Measurements from ENCODE around the gene SHISA6. TPM values are rescaled to one million over a fixed set of nuclear protein-coding genes. Genes with fewer than 3 reads are reported as not detected.

SHISA6 gene
- total RNA-seq, 4 donors from 2014 or later = under 0.01 to 0.88 (median 0.26) TPM

DNA sequence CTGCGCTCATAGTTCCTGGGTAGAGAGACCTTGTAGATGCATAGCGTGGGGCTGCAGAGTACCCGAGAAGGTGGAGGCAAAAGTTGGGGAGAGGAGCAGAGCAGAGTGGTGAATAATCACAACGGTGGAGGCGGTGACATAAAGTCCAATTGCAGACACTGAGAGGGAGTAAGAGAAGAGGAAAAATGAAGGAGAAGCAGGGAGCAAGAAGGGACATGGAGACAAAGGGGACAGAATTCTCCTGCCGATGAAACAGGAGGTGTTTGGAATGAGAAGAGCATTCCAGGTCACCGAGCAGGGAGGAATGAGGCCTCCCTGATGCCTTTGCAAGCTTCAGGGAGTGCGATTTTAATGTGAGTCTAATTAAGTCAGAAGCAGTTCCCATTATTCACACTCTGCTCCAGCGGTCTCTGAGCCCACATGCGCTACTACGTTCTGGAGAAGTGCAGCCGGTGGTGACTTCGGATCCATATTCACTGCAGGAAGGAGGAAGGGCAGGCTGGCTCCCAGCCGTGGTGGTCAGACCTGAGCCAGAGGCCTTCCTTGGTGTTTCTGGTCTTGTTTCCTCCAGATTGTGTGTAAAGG, 249.2 kb downstream of the SHISA6 start:
- TF ChIP-seq, protein P1, sequence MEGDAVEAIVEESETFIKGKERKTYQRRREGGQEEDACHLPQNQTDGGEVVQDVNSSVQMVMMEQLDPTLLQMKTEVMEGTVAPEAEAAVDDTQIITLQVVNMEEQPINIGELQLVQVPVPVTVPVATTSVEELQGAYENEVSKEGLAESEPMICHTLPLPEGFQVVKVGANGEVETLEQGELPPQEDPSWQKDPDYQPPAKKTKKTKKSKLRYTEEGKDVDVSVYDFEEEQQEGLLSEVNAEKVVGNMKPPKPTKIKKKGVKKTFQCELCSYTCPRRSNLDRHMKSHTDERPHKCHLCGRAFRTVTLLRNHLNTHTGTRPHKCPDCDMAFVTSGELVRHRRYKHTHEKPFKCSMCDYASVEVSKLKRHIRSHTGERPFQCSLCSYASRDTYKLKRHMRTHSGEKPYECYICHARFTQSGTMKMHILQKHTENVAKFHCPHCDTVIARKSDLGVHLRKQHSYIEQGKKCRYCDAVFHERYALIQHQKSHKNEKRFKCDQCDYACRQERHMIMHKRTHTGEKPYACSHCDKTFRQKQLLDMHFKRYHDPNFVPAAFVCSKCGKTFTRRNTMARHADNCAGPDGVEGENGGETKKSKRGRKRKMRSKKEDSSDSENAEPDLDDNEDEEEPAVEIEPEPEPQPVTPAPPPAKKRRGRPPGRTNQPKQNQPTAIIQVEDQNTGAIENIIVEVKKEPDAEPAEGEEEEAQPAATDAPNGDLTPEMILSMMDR (IDR thresholded peaks at IDR 0.05) = no peak
- TF ChIP-seq POLR2A (IDR thresholded peaks at IDR 0.05) = no peak
- H3K36me3 ChIP-seq = no peaks in the 10 kb centered on the region
- no peak overlapping the region for H3K4me3 ChIP-seq (replicated peaks in 1 of 3)
- 73 to 74% methylated on average over 14 of the region's 14 CpGs for WGBS, 2 donors
- H3K9me3 ChIP-seq = no peaks in the 10 kb centered on the region
- no peak for DNase-seq
- intact Hi-C loops (cut with DNase I) = no loop called here
- H3K4me1 ChIP-seq = no peaks in the 10 kb centered on the region
- no peaks in the 10 kb centered on the region for H3K27me3 ChIP-seq
- no peak overlapping the region for H3K27ac ChIP-seq

DNA sequence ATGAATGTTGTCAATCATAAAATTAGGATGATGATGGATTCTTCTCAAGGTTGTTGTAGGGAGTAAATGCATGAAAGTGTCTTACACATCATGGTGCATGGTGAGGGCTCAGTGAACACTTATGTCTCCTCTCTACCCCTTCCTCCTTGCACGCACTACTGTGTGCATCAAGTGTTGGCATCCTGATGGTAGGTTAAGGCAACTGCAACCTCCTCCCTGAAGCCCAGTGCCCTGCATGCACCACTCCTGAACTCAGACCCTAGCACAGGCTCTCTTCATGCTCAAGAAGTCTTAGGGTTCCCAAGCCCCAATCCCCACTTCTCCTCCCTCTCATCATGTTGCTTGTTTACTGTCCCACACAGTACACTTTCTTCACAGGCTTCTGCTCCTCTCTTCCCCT, 251.5 kb downstream of the SHISA6 start:
- TF ChIP-seq, protein P1 (IDR thresholded peaks at IDR 0.05) = no peak
- TF ChIP-seq POLR2A (IDR thresholded peaks at IDR 0.05) = no peak
- no peaks in the 10 kb centered on the region for H3K36me3 ChIP-seq
- H3K4me1 ChIP-seq = no peaks in the 10 kb centered on the region
- no peak for DNase-seq
- H3K27me3 ChIP-seq = no peaks in the 10 kb centered on the region
- no peak overlapping the region for H3K27ac ChIP-seq
- H3K4me3 ChIP-seq (replicated peaks in 1 of 3) = no peak overlapping the region
- H3K9me3 ChIP-seq = no peaks in the 10 kb centered on the region
- intact Hi-C loops (cut with DNase I) = no loop called here
- 93 to 100% methylated on average over 1 of the region's 1 CpG for WGBS, 2 donors

DNA sequence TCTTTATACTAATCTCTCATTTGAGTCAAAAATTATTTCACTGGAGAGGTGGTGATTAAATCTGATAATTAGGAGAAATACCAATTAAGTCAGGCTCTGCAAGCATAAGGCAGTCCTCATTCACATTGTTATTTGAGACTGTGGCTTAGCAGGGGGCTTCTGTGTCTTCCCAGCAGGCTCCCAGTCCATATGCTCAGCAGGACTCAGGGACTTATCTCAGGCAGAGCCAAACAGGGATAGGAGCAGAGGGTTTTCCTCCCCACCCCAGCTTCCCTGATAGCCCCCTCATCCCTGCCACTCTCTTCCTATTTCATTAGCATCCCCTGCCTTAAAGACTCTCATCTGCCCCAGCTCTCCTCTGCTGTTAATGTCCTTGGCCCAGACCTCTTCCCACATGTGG, 252.9 kb downstream of the SHISA6 start:
- Histone ChIP-seq H3K27ac (no peak overlapping the region), H3K27me3 (no peaks in the 10 kb centered on the region), H3K36me3 (no peaks in the 10 kb centered on the region), H3K4me3 (replicated peaks in 1 of 3) (no peak overlapping the region), H3K9me3 (no peaks in the 10 kb centered on the region), H3K4me1 (no peaks in the 10 kb centered on the region)
- TF ChIP-seq POLR2A (IDR thresholded peaks at IDR 0.05) = no peak
- TF ChIP-seq, protein P1 (IDR thresholded peaks at IDR 0.05) = no peak
- DNase-seq = no peak
- intact Hi-C loops (cut with DNase I) = no loop called here

DNA sequence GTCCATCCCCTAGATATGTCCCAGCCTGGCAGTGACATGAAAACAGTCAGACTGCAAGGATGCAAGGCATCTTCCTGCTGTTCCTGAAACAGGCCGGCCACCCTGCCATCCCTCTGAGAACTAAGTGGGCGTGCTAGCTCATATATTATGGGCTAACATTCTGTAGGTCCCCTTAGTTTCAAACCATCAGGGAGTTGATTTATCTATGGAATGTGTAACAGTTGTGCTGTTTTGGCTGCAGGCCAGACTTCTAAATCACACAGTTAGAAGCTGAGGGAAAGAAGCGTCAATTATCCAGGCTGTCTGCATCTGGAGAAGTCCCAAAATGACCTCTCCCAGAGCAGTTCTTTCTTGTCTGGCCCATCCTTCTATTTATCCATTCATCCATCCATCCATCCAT, 254.6 kb downstream of the SHISA6 start:
- Histone ChIP-seq H3K36me3 (no peaks in the 10 kb centered on the region), H3K9me3 (no peaks in the 10 kb centered on the region), H3K27me3 (no peaks in the 10 kb centered on the region), H3K4me1 (no peaks in the 10 kb centered on the region), H3K4me3 (replicated peaks in 1 of 3) (no peak overlapping the region), H3K27ac (no peak overlapping the region)
- DNase-seq = no peak
- 57 to 81% methylated on average over 3 of the region's 3 CpGs for WGBS, 2 donors
- TF ChIP-seq, protein P1 (IDR thresholded peaks at IDR 0.05) = no peak
- no peak for TF ChIP-seq POLR2A (IDR thresholded peaks at IDR 0.05)
- intact Hi-C loops (cut with DNase I) = no loop called here

DNA sequence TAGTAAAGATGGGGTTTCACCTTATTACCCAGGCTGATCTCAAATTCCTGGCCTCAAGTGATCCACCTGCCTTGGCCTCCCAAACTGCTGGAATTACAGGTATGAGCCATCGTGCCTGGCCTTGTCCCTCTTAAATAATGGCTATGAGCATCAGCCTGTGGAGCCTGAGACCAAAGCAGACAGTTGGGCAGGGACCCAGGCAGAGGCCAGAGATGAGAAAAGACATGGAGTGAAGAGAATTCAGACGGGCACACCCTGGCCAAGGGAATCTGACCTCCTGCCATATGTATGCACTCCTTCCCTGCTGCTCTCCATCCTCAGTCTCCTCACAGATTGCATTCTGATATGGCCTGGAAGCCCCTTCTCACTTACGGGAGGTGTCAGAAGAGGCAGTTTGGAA, 258.9 kb downstream of the SHISA6 start:
- no peaks in the 10 kb centered on the region for H3K36me3 ChIP-seq
- TF ChIP-seq, protein P1 (IDR thresholded peaks at IDR 0.05) = no peak
- TF ChIP-seq POLR2A (IDR thresholded peaks at IDR 0.05) = no peak
- H3K4me1 ChIP-seq = no peaks in the 10 kb centered on the region
- no peak for DNase-seq
- no peaks in the 10 kb centered on the region for H3K27me3 ChIP-seq
- no peaks in the 10 kb centered on the region for H3K9me3 ChIP-seq
- intact Hi-C loops (cut with DNase I) = no loop called here
- H3K27ac ChIP-seq = no peak overlapping the region
- H3K4me3 ChIP-seq (replicated peaks in 1 of 3) = no peak overlapping the region
- 89 to 91% methylated on average over 3 of the region's 3 CpGs for WGBS, 2 donors

All from thyroid gland (tissue), 4 donors.